ENCODE data around the gene HSBP1L1. TPM values are rescaled to one million over a fixed set of nuclear protein-coding genes. Genes with fewer than 3 reads are reported as not detected.

HSBP1L1 gene
- total RNA-seq, 1 experiment from 2014 or later: not detected

DNA sequence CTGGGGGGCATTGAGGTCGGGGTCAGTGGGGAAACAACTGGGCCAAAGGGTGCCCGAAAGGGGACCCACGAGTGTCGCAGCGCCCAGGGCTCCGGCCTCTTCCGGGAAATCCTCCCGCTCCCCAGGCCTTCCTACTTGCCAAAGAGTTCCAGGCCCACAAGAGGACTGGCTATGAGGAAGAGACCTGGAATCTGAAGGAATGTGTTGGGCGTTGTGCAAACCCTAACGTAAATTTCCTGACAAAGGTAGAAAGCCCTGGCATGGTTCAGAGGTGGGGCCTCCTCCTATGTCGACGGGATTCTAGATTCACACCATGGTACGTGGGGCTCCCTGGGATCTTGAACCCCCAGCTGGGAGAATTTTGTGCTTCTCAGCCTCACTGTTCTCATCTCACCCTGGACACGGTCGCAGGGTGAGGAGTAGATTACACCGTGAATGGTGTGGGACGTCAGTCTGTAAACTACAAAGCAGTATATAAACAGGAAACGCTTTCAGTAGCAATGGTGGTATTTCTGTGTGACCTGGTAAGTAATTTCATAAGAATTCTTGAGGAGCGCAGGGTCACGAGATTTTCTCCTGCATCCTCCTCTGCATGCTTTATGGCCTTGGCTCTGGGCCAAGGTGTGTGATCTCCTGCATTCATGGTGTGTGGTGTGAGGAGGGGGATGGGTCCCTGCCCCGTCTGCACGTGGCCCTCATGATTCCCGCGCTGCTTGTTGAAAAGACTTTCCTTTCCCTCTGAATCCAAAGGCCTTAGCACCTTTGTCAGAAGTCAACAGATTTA lies 868 bp downstream of the HSBP1L1 start:
- Mint-ChIP-seq H3K36me3 (ENCODE audit: insufficient read depth in 1 of 3, low read depth in 3 of 3) (peaks cover 0 to 7% (median 0%) of the 10 kb centered on the region in 3 experiments; a peak in 3 of 7 replicates), H3K4me3 (peak overlapping the region; percentile 25 to 64; a peak in 4 of 5 replicates), H3K4me1 (peaks cover 27 to 31% of the 10 kb centered on the region in 2 experiments), H3K27ac (no peak overlapping the region), H3K9me3 (no peaks in the 10 kb centered on the region; a peak in 1 of 5 replicates), H3K27me3 (ENCODE audit: low read depth) (peaks cover 57% of the 10 kb centered on the region)
- H4K20me1 ChIP-seq (ENCODE audit: control insufficient read depth, insufficient read depth, insufficient read length): peaks cover 3% of the 10 kb centered on the region
- H3K79me2 ChIP-seq (ENCODE audit: insufficient read depth, low read length): no peaks in the 10 kb centered on the region
- no peak overlapping the region for H4K5ac ChIP-seq (ENCODE audit: insufficient read length, low read depth, low read length)
- H3K79me1 ChIP-seq (ENCODE audit: insufficient read depth, low read depth, low read length, poor library complexity, severe bottlenecking): no peaks in the 10 kb centered on the region
- H3K27me3 ChIP-seq (ENCODE audit: insufficient read depth, low read length): peaks cover 27% of the 10 kb centered on the region; the same call in 1 of the 2 replicates
- no peak overlapping the region for H2BK15ac ChIP-seq (ENCODE audit: low read depth, low read length)
- WGBS (ENCODE audit: extremely low coverage, insufficient read length, low lambda C conversion rate): no CpG with 5 or more reads among the region's 24 CpGs
- H2BK120ac ChIP-seq (ENCODE audit: low read depth, low read length, poor library complexity, severe bottlenecking): no peak overlapping the region
- no peak overlapping the region for H3T11ph ChIP-seq (ENCODE audit: low read length)
- no peak overlapping the region for H2BK20ac ChIP-seq (ENCODE audit: low read depth, low read length, poor library complexity, severe bottlenecking)
- no peak overlapping the region for H4K8ac ChIP-seq (replicated peaks; ENCODE audit: insufficient read length, low read depth, low read length)
- no peak overlapping the region for H3K4me2 ChIP-seq (ENCODE audit: insufficient read depth, insufficient read length, low read length)
- H3K14ac ChIP-seq (ENCODE audit: insufficient read depth, low read length): no peak overlapping the region
- H3K23me2 ChIP-seq (ENCODE audit: insufficient read length, low read depth, low read length, poor library complexity, severe bottlenecking): no peaks in the 10 kb centered on the region
- H2BK12ac ChIP-seq (ENCODE audit: insufficient read length, low read depth, low read length): no peak overlapping the region
- H3K23ac ChIP-seq (ENCODE audit: insufficient read length, low read depth, low read length): no peak overlapping the region
- H3K9me3 ChIP-seq (ENCODE audit: control insufficient read depth, low read depth, low read length): no peaks in the 10 kb centered on the region
- no peak overlapping the region for H3K27ac ChIP-seq (ENCODE audit: insufficient read length, low read depth, low read length)
- no peaks in the 10 kb centered on the region; the same call in 1 of the 2 replicates for H3K4me1 ChIP-seq (ENCODE audit: insufficient read depth, low read length)
- no peak overlapping the region for H3K4ac ChIP-seq (ENCODE audit: low read depth, low read length)
- H2BK5ac ChIP-seq (ENCODE audit: insufficient read length, low read length): no peak overlapping the region
- TF ChIP-seq, protein P1, sequence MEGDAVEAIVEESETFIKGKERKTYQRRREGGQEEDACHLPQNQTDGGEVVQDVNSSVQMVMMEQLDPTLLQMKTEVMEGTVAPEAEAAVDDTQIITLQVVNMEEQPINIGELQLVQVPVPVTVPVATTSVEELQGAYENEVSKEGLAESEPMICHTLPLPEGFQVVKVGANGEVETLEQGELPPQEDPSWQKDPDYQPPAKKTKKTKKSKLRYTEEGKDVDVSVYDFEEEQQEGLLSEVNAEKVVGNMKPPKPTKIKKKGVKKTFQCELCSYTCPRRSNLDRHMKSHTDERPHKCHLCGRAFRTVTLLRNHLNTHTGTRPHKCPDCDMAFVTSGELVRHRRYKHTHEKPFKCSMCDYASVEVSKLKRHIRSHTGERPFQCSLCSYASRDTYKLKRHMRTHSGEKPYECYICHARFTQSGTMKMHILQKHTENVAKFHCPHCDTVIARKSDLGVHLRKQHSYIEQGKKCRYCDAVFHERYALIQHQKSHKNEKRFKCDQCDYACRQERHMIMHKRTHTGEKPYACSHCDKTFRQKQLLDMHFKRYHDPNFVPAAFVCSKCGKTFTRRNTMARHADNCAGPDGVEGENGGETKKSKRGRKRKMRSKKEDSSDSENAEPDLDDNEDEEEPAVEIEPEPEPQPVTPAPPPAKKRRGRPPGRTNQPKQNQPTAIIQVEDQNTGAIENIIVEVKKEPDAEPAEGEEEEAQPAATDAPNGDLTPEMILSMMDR (conservative IDR thresholded peaks at IDR 0.05): no peak
- no peak overlapping the region for H3K9ac ChIP-seq (ENCODE audit: extremely low read depth, insufficient read length, low read length)
- no peak overlapping the region for H3K18ac ChIP-seq (ENCODE audit: insufficient read length, low read depth, low read length)
- H4K91ac ChIP-seq (ENCODE audit: insufficient read length, low read depth, low read length): no peak overlapping the region
- no peak overlapping the region for H3K56ac ChIP-seq (ENCODE audit: insufficient read length, low read depth, low read length)
- peak; percentile 46 for DNase-seq
- no peak overlapping the region for H2AK5ac ChIP-seq (ENCODE audit: insufficient read length, low read length)
- no peak overlapping the region for H2AFZ ChIP-seq (ENCODE audit: low read length)
